ENCODE data around the gene MAOB. TPM values are rescaled to one million over a fixed set of nuclear protein-coding genes. Genes with fewer than 3 reads are reported as not detected.

The MAOB gene
- total RNA-seq, 1 donor, result 0.10 TPM

DNA sequence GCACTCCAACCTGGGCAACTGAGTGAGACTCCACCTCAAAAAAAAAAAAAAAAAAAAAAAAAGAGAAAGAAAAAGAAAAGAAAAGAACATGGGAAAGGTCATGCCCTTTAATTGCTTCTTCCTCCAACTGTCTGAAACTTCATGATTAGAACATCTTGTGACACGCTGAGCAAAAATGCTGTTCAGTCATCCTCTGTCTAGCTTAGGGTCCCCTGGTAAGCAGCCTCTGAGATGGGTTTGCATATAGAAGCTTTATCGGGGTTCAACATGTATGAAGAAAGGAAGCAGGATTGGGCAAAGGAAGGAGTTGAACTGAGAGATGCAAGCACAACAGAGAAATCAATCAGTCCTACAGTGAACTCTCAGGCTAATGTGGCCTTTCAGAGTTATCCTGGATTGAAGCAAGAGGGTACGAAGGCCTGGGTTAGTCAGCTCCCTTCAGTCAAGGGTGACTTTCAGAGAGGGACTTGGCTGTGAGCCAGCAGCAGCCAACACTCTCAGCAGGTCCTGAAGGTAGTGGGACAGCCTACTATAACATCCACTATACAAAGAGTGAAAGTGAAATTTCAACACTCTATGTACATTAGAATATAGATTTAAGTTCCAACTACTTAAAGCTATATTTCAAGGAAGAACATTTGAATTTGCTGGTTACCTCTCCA is 11.4 kb downstream of the MAOB start:
- H3K4me3 ChIP-seq (ENCODE audit: low read length), result no peak overlapping the region
- H3K9me3 ChIP-seq (ENCODE audit: low read depth, low read length), result no peaks in the 10 kb centered on the region
- H3K4me1 ChIP-seq (ENCODE audit: insufficient read depth, low read length), result no peaks in the 10 kb centered on the region
- H3K27me3 ChIP-seq (ENCODE audit: insufficient read depth, low read length), result no peaks in the 10 kb centered on the region

DNA sequence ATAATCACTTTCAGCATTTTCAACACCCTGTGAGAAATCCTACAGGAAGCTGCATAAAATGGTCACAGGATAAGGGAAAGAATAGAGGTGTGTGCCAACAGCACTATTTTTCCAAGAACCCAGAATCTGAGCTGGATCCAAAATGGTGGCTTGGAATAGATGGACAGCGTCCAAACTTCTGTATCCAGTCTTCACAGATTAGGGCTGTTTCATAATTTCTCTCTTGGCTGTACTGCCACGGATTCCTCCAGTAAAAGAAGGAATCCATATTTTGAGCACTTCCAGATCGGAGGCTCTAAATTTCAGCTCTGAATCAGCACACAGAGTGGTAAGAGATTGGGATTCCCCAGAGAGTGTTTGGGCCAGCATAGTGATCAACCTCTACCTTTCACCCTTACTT is 12.2 kb downstream of the MAOB start:
- H3K4me3 ChIP-seq (ENCODE audit: low read length), result no peak overlapping the region
- H3K9me3 ChIP-seq (ENCODE audit: low read depth, low read length), result no peaks in the 10 kb centered on the region
- no peaks in the 10 kb centered on the region for H3K4me1 ChIP-seq (ENCODE audit: insufficient read depth, low read length)
- no peaks in the 10 kb centered on the region for H3K27me3 ChIP-seq (ENCODE audit: insufficient read depth, low read length)

DNA sequence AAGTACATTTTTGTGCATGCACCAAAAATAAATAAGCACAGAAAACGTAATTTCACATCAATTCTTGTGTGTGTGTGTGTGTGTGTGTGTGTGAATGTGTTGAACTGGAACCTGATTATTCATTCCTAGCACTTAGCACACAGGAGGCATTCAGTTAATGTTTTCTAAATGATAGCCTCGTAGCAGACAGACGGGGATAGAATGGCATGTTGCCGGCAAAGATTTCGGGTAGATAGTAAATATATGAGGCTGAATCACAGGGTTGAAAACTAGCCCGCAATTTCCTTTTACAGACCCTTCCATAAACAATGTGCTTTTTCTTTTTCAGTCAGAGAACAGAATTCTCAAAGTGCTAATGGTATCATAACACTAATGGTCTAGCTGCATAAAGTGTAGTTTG is 13.5 kb downstream of the MAOB start:
- H3K4me3 ChIP-seq (ENCODE audit: low read length), result no peak overlapping the region

DNA sequence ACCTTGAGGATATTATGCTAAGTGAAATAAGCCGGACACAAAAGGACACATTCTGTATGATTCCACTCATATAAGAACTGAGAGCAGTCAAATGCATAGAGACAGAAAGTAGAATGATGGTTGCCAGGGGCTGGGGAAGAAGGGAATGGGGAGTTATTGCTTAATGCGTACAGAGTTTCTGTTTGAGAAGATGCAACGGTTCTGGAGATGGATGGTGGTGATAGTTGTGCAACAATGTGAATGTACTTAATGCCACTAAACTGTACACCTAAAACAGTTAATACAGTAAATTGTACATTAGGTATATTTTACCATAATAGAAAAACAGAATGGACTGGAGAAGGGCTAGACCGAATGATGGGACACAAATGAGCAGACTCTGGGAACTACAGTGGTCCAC is 15.8 kb downstream of the MAOB start:
- H3K4me3 ChIP-seq (ENCODE audit: low read length), result no peak overlapping the region
- H3K9me3 ChIP-seq (ENCODE audit: low read depth, low read length), result no peaks in the 10 kb centered on the region
- no peaks in the 10 kb centered on the region for H3K4me1 ChIP-seq (ENCODE audit: insufficient read depth, low read length)
- H3K27me3 ChIP-seq (ENCODE audit: insufficient read depth, low read length), result no peaks in the 10 kb centered on the region

More for the DNA sequence above, 13.5 kb downstream of the MAOB start:
- no peaks in the 10 kb centered on the region for H3K9me3 ChIP-seq (ENCODE audit: low read depth, low read length)
- H3K27me3 ChIP-seq (ENCODE audit: insufficient read depth, low read length), result no peaks in the 10 kb centered on the region
- no peaks in the 10 kb centered on the region for H3K4me1 ChIP-seq (ENCODE audit: insufficient read depth, low read length)

DNA sequence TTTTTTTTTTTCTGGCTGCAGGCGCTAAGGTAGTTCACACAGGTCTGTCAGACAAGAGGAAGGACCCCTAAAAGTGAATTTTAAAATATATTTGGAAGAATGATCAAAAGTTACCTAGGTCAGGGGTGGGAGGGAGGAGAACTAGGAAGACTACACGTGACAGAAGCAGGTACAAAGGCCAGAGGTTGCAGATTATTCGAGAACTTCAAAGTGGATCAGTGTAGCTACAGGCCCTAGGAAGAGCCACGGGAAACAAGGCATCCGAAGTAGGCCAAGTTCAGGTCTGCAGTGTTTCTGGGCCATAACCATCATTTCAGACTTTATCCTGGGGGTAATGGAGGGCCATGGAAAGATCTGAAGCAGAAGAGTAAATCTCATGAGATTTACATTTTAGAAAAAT is 16.5 kb downstream of the MAOB start:
- Histone ChIP-seq H3K4me3 (ENCODE audit: low read length) (no peak overlapping the region), H3K27me3 (ENCODE audit: insufficient read depth, low read length) (no peaks in the 10 kb centered on the region), H3K9me3 (ENCODE audit: low read depth, low read length) (no peaks in the 10 kb centered on the region), H3K4me1 (ENCODE audit: insufficient read depth, low read length) (no peaks in the 10 kb centered on the region)

DNA sequence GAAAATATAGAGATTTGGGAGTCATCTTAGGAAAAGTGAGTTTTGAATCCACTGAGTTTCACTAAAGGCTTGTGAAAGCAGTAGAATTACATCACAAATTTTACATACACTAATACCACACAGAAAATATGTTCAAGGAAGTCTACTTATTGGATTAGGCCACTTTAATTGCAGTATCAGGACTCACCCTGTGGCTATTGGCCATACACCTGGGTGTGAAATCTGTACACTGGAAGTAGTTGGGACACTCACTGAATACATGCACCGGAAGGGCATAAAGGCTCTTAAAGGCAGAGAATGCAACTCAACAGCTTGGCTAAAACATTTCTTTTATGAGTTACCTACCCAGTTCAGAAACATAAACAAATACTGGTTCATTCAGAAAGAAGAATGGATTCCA is 19.8 kb downstream of the MAOB start:
- H3K9me3 ChIP-seq (ENCODE audit: low read depth, low read length), result no peaks in the 10 kb centered on the region
- H3K27me3 ChIP-seq (ENCODE audit: insufficient read depth, low read length), result no peaks in the 10 kb centered on the region
- H3K4me1 ChIP-seq (ENCODE audit: insufficient read depth, low read length), result no peaks in the 10 kb centered on the region
- H3K4me3 ChIP-seq (ENCODE audit: low read length), result no peak overlapping the region

DNA sequence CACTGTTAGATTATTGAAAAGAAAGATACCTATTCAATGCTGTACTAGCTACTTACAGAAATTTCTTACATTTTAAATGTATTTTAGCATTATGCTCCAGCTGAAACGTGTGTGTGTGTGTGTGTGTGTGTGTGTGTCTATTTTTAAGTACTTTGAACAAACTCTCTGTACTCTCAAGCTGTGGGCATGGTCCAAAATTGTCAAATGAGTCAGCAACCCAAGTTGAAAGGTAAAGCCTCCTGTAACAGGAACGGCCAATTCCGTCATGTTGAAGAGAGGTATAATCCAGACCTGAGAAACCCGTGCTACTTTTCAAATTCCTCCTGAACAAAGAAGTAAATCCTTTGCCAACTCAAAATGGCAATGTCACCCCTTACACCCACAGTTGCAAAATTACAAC is 20.5 kb downstream of the MAOB start:
- Histone ChIP-seq H3K27me3 (ENCODE audit: insufficient read depth, low read length) (no peaks in the 10 kb centered on the region), H3K4me1 (ENCODE audit: insufficient read depth, low read length) (no peaks in the 10 kb centered on the region), H3K4me3 (ENCODE audit: low read length) (no peak overlapping the region), H3K9me3 (ENCODE audit: low read depth, low read length) (no peaks in the 10 kb centered on the region)

DNA sequence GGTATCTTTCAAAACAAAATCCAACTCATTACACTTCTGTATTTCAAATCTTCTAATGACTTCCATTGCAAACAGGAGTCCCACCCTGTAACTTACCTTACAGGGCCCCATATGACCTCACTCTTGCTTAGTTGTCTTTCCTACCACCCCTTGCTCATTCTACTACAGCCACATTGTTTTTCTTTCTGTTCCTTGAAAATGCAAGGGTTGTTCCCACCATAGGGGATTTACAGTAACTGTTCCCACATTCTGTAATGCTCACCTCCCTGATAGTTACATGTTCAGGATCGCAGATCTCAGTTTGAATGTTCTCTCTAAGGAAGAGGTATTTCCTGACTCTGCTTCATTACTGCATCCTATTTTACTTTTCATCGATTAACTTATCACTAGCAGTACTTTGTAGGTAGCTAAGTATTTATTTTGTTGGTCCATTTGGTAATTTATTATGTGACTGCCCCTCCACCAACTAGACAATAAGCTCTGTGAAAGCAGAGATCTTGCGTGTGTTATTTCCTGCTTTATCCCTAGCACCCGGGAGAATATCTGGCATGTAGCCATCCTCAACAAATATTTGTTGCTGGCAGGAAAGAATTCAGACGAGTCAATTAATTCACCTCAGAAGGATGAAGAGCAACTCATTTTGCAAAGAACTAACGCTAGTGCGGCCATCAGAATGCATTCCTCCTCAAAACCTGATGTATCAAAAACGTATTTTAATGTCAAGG is 21.4 kb downstream of the MAOB start:
- Histone ChIP-seq H3K9me3 (ENCODE audit: low read depth, low read length) (no peaks in the 10 kb centered on the region), H3K4me3 (ENCODE audit: low read length) (no peak overlapping the region), H3K27me3 (ENCODE audit: insufficient read depth, low read length) (no peaks in the 10 kb centered on the region), H3K4me1 (ENCODE audit: insufficient read depth, low read length) (no peaks in the 10 kb centered on the region)

DNA sequence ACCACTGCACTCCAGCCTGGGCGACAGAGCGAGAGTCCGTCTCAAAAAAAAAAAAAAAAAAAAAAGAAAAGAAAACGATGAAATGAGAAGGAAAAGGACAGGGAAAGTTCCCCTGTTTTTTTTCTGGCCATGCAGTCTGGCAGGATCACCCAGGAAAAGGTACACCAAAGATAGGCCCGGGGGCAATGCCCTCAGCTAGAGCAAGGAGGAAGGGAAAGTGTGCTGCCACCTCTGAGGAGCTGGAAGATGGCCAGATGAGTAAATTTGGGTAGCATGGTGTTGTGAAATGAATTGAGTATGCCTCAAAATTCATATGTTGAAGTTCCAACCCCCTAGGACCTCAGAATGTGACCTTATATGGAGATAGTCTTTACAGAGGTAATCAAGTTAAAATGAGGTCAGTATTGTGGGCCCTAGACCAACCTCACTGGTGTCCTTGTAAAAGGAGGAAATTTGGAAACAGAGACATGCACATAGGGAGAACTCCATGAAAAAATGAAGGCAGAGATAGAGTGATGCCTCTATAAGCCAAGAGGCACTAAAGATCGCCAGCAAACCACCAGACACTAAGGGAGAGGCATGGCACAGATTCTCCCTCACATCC is 28.9 kb downstream of the MAOB start:
- H3K4me3 ChIP-seq (ENCODE audit: low read length), result no peak overlapping the region

DNA sequence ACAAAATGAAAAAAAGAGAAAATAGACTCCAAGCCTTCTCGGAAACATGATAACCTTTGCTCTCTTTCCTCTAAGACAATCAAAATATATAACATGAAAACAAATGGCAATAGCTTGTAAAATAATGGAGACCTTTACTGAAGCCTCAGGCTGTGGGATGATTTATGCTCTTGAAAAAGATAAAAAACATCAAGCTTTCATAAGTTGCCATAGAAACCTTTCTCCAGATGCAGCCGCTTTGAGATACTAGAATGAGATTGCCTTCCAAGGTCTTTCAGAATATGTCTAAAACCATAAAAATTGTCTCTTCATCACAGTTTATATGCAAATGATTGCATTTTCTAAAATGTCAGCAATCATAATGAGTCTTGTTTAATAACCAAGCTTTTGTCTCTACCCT is 31.6 kb downstream of the MAOB start:
- H3K4me1 ChIP-seq (ENCODE audit: insufficient read depth, low read length), result no peaks in the 10 kb centered on the region
- no peaks in the 10 kb centered on the region for H3K27me3 ChIP-seq (ENCODE audit: insufficient read depth, low read length)
- H3K9me3 ChIP-seq (ENCODE audit: low read depth, low read length), result no peaks in the 10 kb centered on the region
- H3K4me3 ChIP-seq (ENCODE audit: low read length), result no peak overlapping the region

More for the DNA sequence above, 28.9 kb downstream of the MAOB start:
- H3K9me3 ChIP-seq (ENCODE audit: low read depth, low read length), result no peaks in the 10 kb centered on the region
- H3K27me3 ChIP-seq (ENCODE audit: insufficient read depth, low read length), result no peaks in the 10 kb centered on the region
- no peaks in the 10 kb centered on the region for H3K4me1 ChIP-seq (ENCODE audit: insufficient read depth, low read length)

DNA sequence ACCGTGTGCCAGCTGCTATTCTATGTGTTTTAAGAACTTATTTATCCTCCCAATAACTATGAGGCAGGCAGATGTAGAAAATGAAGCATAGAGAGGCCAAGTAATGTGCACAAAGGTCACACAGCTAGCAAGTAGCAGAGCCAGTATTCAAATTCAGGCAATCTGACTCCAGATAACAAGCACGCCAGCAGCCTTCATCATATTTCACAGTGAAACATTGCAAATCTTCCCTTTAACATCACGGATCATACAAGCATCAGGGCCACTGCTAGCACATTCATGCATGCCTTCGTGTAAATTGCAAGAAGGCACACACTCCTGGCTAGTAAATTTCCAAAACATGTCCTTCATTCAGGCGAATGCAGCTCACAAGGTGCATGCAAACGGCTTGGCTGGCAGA is 33.1 kb downstream of the MAOB start:
- Histone ChIP-seq H3K4me3 (ENCODE audit: low read length) (no peak overlapping the region), H3K4me1 (ENCODE audit: insufficient read depth, low read length) (no peaks in the 10 kb centered on the region), H3K9me3 (ENCODE audit: low read depth, low read length) (no peaks in the 10 kb centered on the region), H3K27me3 (ENCODE audit: insufficient read depth, low read length) (no peaks in the 10 kb centered on the region)

DNA sequence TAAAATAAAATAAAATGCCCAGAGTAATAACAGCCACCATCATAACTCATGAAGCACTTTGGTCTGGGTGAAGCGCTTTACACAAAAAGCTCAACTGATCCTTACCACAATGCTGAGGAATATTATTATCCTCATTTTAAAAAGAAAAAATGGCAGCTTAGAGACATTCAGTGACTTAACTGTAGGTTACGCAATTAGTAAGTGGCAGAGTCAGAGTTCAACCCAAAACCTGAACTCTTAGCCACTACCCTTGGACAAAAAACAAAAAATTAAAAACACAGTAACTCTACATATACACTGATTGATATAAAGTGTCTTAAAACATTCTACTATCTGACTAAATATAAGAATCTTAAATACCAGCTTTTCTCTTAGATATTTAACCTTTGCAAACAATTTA is 34.9 kb downstream of the MAOB start:
- Histone ChIP-seq H3K9me3 (ENCODE audit: low read depth, low read length) (no peaks in the 10 kb centered on the region), H3K4me1 (ENCODE audit: insufficient read depth, low read length) (no peaks in the 10 kb centered on the region), H3K27me3 (ENCODE audit: insufficient read depth, low read length) (no peaks in the 10 kb centered on the region), H3K4me3 (ENCODE audit: low read length) (no peak overlapping the region)

DNA sequence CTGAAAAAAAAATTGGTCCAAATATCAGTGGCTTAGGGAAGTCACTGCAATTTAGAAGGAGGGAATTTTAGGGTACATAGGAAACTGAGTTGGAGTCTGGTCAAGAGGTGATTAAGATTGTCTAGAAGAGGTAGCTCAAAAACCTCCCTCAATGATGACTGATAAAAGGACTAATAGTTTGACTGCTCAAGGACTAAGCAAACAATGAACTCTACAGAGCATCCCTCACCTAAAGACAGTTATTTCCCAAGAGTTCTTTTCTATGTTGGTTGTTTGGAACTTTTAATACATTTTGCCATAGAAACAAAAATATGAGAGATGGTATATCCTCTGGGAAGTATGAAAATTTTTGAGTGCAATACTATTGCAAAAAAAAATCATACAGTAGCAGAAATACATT is 35.7 kb downstream of the MAOB start:
- no peak overlapping the region for H3K4me3 ChIP-seq (ENCODE audit: low read length)
- H3K27me3 ChIP-seq (ENCODE audit: insufficient read depth, low read length), result no peaks in the 10 kb centered on the region
- no peaks in the 10 kb centered on the region for H3K9me3 ChIP-seq (ENCODE audit: low read depth, low read length)
- no peaks in the 10 kb centered on the region for H3K4me1 ChIP-seq (ENCODE audit: insufficient read depth, low read length)

DNA sequence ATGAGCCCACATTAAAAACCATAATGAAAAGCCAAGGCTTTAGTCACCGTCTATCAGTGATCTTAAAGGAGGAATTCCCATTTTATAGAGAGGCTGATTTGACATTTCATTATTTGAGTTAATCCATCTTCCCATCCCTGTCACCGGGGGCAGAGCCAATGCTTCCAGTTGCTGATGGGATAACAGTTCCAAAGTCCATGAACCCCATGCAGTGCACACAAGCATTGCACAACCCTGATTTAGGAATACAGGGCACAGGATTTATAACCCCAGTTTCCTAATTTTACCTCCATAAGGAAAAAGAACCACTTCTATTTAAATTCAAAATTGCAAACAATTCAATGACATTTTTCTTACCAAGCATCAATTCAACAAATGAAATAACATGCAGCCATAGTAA is 36.5 kb downstream of the MAOB start:
- Histone ChIP-seq H3K27me3 (ENCODE audit: insufficient read depth, low read length) (no peaks in the 10 kb centered on the region), H3K9me3 (ENCODE audit: low read depth, low read length) (no peaks in the 10 kb centered on the region), H3K4me3 (ENCODE audit: low read length) (no peak overlapping the region), H3K4me1 (ENCODE audit: insufficient read depth, low read length) (no peaks in the 10 kb centered on the region)

DNA sequence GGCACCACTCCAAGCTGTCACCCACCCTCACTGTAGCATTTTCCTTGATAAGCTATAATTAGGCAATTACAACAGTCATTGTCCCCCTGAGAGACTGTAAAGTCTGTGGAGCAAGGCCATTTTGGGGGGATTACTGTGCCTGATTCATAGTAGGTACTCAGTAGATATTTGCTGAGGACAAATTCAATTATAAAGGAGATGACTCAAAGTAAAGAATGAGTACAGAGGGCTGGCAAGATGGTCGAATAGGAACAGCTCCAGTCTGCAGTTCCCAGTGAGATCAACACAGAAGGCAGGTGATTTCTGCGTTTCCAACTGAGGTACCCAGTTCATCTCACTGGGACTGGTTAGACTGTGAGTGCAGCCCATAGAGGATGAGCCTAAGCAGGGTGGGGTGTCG is 42.0 kb downstream of the MAOB start:
- no peaks in the 10 kb centered on the region for H3K27me3 ChIP-seq (ENCODE audit: insufficient read depth, low read length)
- no peaks in the 10 kb centered on the region for H3K9me3 ChIP-seq (ENCODE audit: low read depth, low read length)
- H3K4me1 ChIP-seq (ENCODE audit: insufficient read depth, low read length), result no peaks in the 10 kb centered on the region
- H3K4me3 ChIP-seq (ENCODE audit: low read length), result no peak overlapping the region

Data from mononuclear cell (primary cell).